ENCODE data around the gene ERV3-1.

DNA sequence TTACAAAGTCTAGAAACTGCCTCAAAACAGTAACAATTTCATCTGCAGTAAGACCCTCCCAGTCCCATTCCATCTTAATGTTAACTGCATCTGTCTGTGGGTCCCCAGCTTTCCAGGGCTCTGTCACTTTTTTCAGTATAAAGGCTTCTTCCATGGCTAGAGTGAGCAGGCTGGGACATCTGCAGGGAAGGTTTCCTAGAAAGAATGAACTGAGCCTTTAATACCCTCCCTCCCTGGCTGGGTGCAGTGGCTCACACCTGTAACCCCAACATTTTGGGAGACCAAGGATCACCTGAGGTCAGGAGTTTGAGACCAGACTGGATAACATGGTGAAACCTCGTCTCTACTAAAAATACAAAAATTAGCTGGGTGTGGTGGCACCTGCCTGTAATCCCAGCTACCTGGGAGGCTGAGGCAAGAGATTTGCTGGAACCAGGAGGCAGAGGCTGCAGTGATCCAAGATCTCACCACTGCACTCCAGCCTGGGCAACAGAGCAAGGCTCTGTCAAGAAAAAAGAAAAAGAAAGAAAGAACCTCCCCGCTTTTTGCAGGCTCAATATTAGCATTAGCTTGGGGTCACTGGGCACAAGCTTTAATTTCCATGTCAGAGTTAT, 3.4 kb downstream of the ERV3-1 start:
- TF ChIP-seq EZH2phosphoT487 (IDR thresholded peaks at IDR 0.05; ENCODE audit: insufficient read depth, low read depth) (no peak), EZH2 (IDR thresholded peaks at IDR 0.05; ENCODE audit: insufficient read depth, poor library complexity, severe bottlenecking) (no peak)
